Measurements from ENCODE around the gene ADGRG6.

ADGRG6 gene

GRCh38 chr6:142262231-142262630 is 39.6 kb upstream of the ADGRG6 start:
- H2AFZ ChIP-seq (ENCODE audit: low read length) = no peak overlapping the region
- H3K4me2 ChIP-seq (ENCODE audit: low read depth, low read length, poor library complexity, severe bottlenecking) = no peak overlapping the region
- no peaks in the 10 kb centered on the region for H3K79me2 ChIP-seq (ENCODE audit: insufficient read depth, low read length)
- H3K4me1 ChIP-seq (ENCODE audit: insufficient read depth, low read length, poor library complexity, severe bottlenecking) = no peaks in the 10 kb centered on the region
- H3K27me3 ChIP-seq (ENCODE audit: insufficient read depth, low read length, poor library complexity, severe bottlenecking) = no peaks in the 10 kb centered on the region
- H3K4me3 ChIP-seq (ENCODE audit: low read length, poor library complexity, severe bottlenecking) = no peak overlapping the region
- no peaks in the 10 kb centered on the region for H3F3A ChIP-seq (ENCODE audit: low read depth)
- no peaks in the 10 kb centered on the region for H4K20me1 ChIP-seq (ENCODE audit: insufficient read depth, low read length, poor library complexity, severe bottlenecking)
- TF ChIP-seq CTCF (conservative IDR thresholded peaks at IDR 0.05; ENCODE audit: low read length) (no peak), EZH2phosphoT487 (IDR thresholded peaks at IDR 0.05; ENCODE audit: borderline replicate concordance) (no peak)
- H3K36me3 ChIP-seq (ENCODE audit: insufficient read depth, low read length) = no peaks in the 10 kb centered on the region
- no peaks in the 10 kb centered on the region for H3K9me3 ChIP-seq (ENCODE audit: insufficient read depth, low read depth, low read length)
- no peak overlapping the region for H3K9ac ChIP-seq (ENCODE audit: low read depth, low read length, poor library complexity, severe bottlenecking)
- H3K9me2 ChIP-seq (replicated peaks; ENCODE audit: low read depth, low read length) = no peaks in the 10 kb centered on the region

- Histone ChIP-seq H3K4me1 (ENCODE audit: insufficient read depth, low read length, poor library complexity, severe bottlenecking) (no peaks in the 10 kb centered on the region), H3K79me2 (ENCODE audit: insufficient read depth, low read length) (no peaks in the 10 kb centered on the region), H3K9me2 (replicated peaks; ENCODE audit: low read depth, low read length) (no peaks in the 10 kb centered on the region), H3K27me3 (ENCODE audit: insufficient read depth, low read length, poor library complexity, severe bottlenecking) (no peaks in the 10 kb centered on the region), H3K36me3 (ENCODE audit: insufficient read depth, low read length) (no peaks in the 10 kb centered on the region), H3F3A (ENCODE audit: low read depth) (no peaks in the 10 kb centered on the region), H3K4me2 (ENCODE audit: low read depth, low read length, poor library complexity, severe bottlenecking) (no peak overlapping the region), H2AFZ (ENCODE audit: low read length) (no peak overlapping the region), H3K4me3 (ENCODE audit: low read length, poor library complexity, severe bottlenecking) (no peak overlapping the region), H3K9me3 (ENCODE audit: insufficient read depth, low read depth, low read length) (no peaks in the 10 kb centered on the region), H4K20me1 (ENCODE audit: insufficient read depth, low read length, poor library complexity, severe bottlenecking) (no peaks in the 10 kb centered on the region), H3K9ac (ENCODE audit: low read depth, low read length, poor library complexity, severe bottlenecking) (no peak overlapping the region)
- no peak for TF ChIP-seq CTCF (conservative IDR thresholded peaks at IDR 0.05; ENCODE audit: low read length)
- no peak for TF ChIP-seq EZH2phosphoT487 (IDR thresholded peaks at IDR 0.05; ENCODE audit: borderline replicate concordance)
Measured at GRCh38 chr6:142265476-142265875, 36.3 kb upstream of the ADGRG6 start.

- Histone ChIP-seq H4K20me1 (ENCODE audit: insufficient read depth, low read length, poor library complexity, severe bottlenecking) (no peaks in the 10 kb centered on the region), H3K9me3 (ENCODE audit: insufficient read depth, low read depth, low read length) (no peaks in the 10 kb centered on the region), H3K27me3 (ENCODE audit: insufficient read depth, low read length, poor library complexity, severe bottlenecking) (no peaks in the 10 kb centered on the region), H3K9ac (ENCODE audit: low read depth, low read length, poor library complexity, severe bottlenecking) (no peak overlapping the region), H3K79me2 (ENCODE audit: insufficient read depth, low read length) (no peaks in the 10 kb centered on the region), H3K4me3 (ENCODE audit: low read length, poor library complexity, severe bottlenecking) (no peak overlapping the region), H3K9me2 (replicated peaks; ENCODE audit: low read depth, low read length) (no peaks in the 10 kb centered on the region), H3F3A (ENCODE audit: low read depth) (no peaks in the 10 kb centered on the region), H3K36me3 (ENCODE audit: insufficient read depth, low read length) (no peaks in the 10 kb centered on the region), H3K4me2 (ENCODE audit: low read depth, low read length, poor library complexity, severe bottlenecking) (no peak overlapping the region), H2AFZ (ENCODE audit: low read length) (no peak overlapping the region), H3K4me1 (ENCODE audit: insufficient read depth, low read length, poor library complexity, severe bottlenecking) (no peaks in the 10 kb centered on the region)
- TF ChIP-seq CTCF (conservative IDR thresholded peaks at IDR 0.05; ENCODE audit: low read length) (no peak), EZH2phosphoT487 (IDR thresholded peaks at IDR 0.05; ENCODE audit: borderline replicate concordance) (no peak)
Measured at GRCh38 chr6:142266060-142266459, 35.7 kb upstream of the ADGRG6 start.
